Endothelial cell of umbilical vein (primary cell): ENCODE results near the gene KLC1. TPM values are rescaled to one million over a fixed set of nuclear protein-coding genes. Genes with fewer than 3 reads are reported as not detected.

Experiments used
- BruUV-seq: library from RNA; stranded (reverse); fragments of 400-500 nt; replicated peaks from 2 replicates; lab custom pipeline; 2021; lab: Mats Ljungman, UMichigan
- CTCF ChIA-PET: fragments of 300-600, 350-600 bp; sonication (Branson Sonifier 250); formaldehyde crosslinking; loops from one replicate; lab custom pipeline; 2021; ENCODE audit warnings: antibody characterized with exemption, inconsistent platforms; lab: Charles Lee
- POLR2A ChIA-PET: fragments of 300-600, 350-600 bp; sonication (Branson Sonifier 250); formaldehyde crosslinking; loops from one replicate; lab custom pipeline; 2021; ENCODE audit warnings: antibody characterized with exemption, inconsistent platforms; lab: Charles Lee
- DNase-seq: peaks from one replicate; pipeline ENCODE4 v3.0.0-alpha.2; 2011; ENCODE audit warnings: low read depth, low spot score
- FAIRE-seq: peaks from 2 replicates; lab custom pipeline; 2011; peaks lifted over from hg19 to GRCh38; lab: Jason Lieb, UNC
- H2AFZ ChIP-seq: 2 replicates; pipeline ENCODE4 v1.6.0; 2012; ENCODE audit warnings: low read depth, low read length, control low read depth, inconsistent platforms
- H3K27ac ChIP-seq: 2 replicates; pipeline ENCODE4 v1.5.1; 2011; ENCODE audit warnings: low read depth, mild to moderate bottlenecking, control low read depth, low read length, moderate library complexity; ENCODE audit not compliant: insufficient read depth
- H3K27me3 ChIP-seq, 2 experiments: 2 replicates each; pipeline versions ENCODE4 v1.6.0 to v1.6.1; 2011; ENCODE audit warnings: low read length in 2 of 2, mixed read lengths in 1 of 2; ENCODE audit not compliant: control insufficient read depth in 2 of 2, insufficient read depth in 2 of 2
- H3K36me3 ChIP-seq, 2 experiments: 2 replicates in 1 of 2; 3 replicates in 1 of 2; pipeline ENCODE4 v1.5.1; 2011; ENCODE audit warnings: low read length in 2 of 2, mild to moderate bottlenecking in 1 of 2, moderate library complexity in 1 of 2; ENCODE audit not compliant: control insufficient read depth in 2 of 2, insufficient read depth in 2 of 2; ENCODE audit errors: extremely low read depth in 1 of 2
- H3K4me1 ChIP-seq: 3 replicates; pipeline ENCODE4 v1.5.1; 2011; ENCODE audit warnings: mild to moderate bottlenecking, low read length; ENCODE audit not compliant: control insufficient read depth, insufficient read depth; ENCODE audit errors: extremely low read depth
- H3K4me2 ChIP-seq: 2 replicates; pipeline ENCODE4 v1.6.1; 2011; ENCODE audit warnings: low read length, control low read depth, mixed read lengths; ENCODE audit not compliant: insufficient read depth
- H3K4me3 ChIP-seq, 3 experiments: fragments of 200-600 bp in 1 of 3; sonication (generic), shearing (Covaris generic) in 1 of 3; replicated peaks in 1 of 3; 2 replicates each; pipeline ENCODE4 v1.5.1; 2011 to 2016; ENCODE audit warnings: control low read depth in 3 of 3, low read length in 3 of 3, mild to moderate bottlenecking in 2 of 3, inconsistent platforms in 1 of 3, low read depth in 1 of 3, moderate library complexity in 1 of 3; ENCODE audit not compliant: insufficient read depth in 1 of 3
- H3K79me2 ChIP-seq: 2 replicates; pipeline ENCODE4 v1.6.0; 2012; ENCODE audit warnings: low read length, inconsistent platforms; ENCODE audit not compliant: control insufficient read depth, insufficient read depth
- H3K9ac ChIP-seq: replicated peaks from 2 replicates; pipeline ENCODE3; 2011; ENCODE audit warnings: low read length, control low read depth; ENCODE audit not compliant: insufficient read depth; ENCODE audit errors: extremely low read depth
- H3K9me1 ChIP-seq: replicated peaks from 3 replicates; pipeline ENCODE4 v1.6.0; 2011; ENCODE audit warnings: mild to moderate bottlenecking, low read length; ENCODE audit not compliant: control insufficient read depth, insufficient read depth; ENCODE audit errors: extremely low read depth
- H3K9me3 ChIP-seq: replicated peaks from 2 replicates; pipeline ENCODE4 v1.5.1; 2012; ENCODE audit warnings: low read length, inconsistent platforms; ENCODE audit not compliant: control insufficient read depth, insufficient read depth
- H4K20me1 ChIP-seq: replicated peaks from 2 replicates; pipeline ENCODE3; 2011; ENCODE audit warnings: mild to moderate bottlenecking, low read length; ENCODE audit not compliant: control insufficient read depth, insufficient read depth; ENCODE audit errors: extremely low read depth
- CTCF ChIP-seq, 2 donors: IDR thresholded peaks; 1 replicate in 1 of 2; 2 replicates in 1 of 2; pipeline ENCODE4 v1.5.1; 2011; ENCODE audit warnings: low read length in 2 of 2, mild to moderate bottlenecking in 2 of 2, moderate library complexity in 2 of 2, control low read depth in 1 of 2, inconsistent platforms in 1 of 2, low read depth in 1 of 2; ENCODE audit not compliant: insufficient read depth in 1 of 2; ENCODE audit errors: extremely low read depth in 1 of 2
- EZH2 ChIP-seq: IDR thresholded peaks from 2 replicates; pipeline ENCODE4 v1.6.1; 2012; ENCODE audit warnings: borderline replicate concordance, low read depth, mild to moderate bottlenecking, moderate library complexity, low read length, inconsistent platforms; ENCODE audit not compliant: severe bottlenecking
- GATA2 ChIP-seq: IDR thresholded peaks from 2 replicates; pipeline ENCODE4 v1.7.0; 2011; ENCODE audit warnings: low read depth, mild to moderate bottlenecking, moderate library complexity, mixed read lengths, low read length; ENCODE audit not compliant: insufficient read length, insufficient read depth
- MAX ChIP-seq: IDR thresholded peaks from 2 replicates; pipeline ENCODE4 v1.6.1; 2011; ENCODE audit not compliant: insufficient read depth, insufficient read length
- MYC ChIP-seq: IDR thresholded peaks from one replicate; pipeline ENCODE4 v1.6.1; 2011; ENCODE audit warnings: mild to moderate bottlenecking, low read depth, low read length
- POLR2AphosphoS5 ChIP-seq: IDR thresholded peaks from 2 replicates; pipeline ENCODE4 v1.6.1; 2012; ENCODE audit warnings: low read depth, mild to moderate bottlenecking, control low read depth, low read length, moderate library complexity; ENCODE audit not compliant: insufficient read depth
- dilution Hi-C: fragments of 300-500 bp; cut with MboI; formaldehyde crosslinking; loops from one replicate; pipeline ENCODE4 v1.15.0; 2019; ENCODE audit warnings: low sequenced_read_pairs; ENCODE audit not compliant: extremely low pct_ligation_motif_present
- intact Hi-C: fragments of 100-400 bp; cut with micrococcal nuclease; formaldehyde crosslinking; loops from one replicate; pipeline ENCODE4 v1.10.0; 2022
- polyA plus RNA-seq, 4 experiments: library from polyadenylated mRNA; depleted of rRNA in 3 of 4; stranded (reverse) in 3 of 4; unstranded in 1 of 4; fragments of >200 nt; gene quantifications; 2 replicates each; pipeline versions ENCODE4 v1.2.1 to v1.2.3, GENCODE V29; 2011 to 2012; ENCODE audit warnings: missing spikeins in 1 of 4
- total RNA-seq: library from RNA; stranded (reverse); gene quantifications from 2 replicates; pipeline ENCODE4 v1.2.3, GENCODE V29; 2021

The KLC1 gene
- total and polyA plus RNA-seq, 2 donors (not counting 3 experiments of a cell fraction or from before 2014, with no cell fraction given) = 124 to 233 TPM

DNA sequence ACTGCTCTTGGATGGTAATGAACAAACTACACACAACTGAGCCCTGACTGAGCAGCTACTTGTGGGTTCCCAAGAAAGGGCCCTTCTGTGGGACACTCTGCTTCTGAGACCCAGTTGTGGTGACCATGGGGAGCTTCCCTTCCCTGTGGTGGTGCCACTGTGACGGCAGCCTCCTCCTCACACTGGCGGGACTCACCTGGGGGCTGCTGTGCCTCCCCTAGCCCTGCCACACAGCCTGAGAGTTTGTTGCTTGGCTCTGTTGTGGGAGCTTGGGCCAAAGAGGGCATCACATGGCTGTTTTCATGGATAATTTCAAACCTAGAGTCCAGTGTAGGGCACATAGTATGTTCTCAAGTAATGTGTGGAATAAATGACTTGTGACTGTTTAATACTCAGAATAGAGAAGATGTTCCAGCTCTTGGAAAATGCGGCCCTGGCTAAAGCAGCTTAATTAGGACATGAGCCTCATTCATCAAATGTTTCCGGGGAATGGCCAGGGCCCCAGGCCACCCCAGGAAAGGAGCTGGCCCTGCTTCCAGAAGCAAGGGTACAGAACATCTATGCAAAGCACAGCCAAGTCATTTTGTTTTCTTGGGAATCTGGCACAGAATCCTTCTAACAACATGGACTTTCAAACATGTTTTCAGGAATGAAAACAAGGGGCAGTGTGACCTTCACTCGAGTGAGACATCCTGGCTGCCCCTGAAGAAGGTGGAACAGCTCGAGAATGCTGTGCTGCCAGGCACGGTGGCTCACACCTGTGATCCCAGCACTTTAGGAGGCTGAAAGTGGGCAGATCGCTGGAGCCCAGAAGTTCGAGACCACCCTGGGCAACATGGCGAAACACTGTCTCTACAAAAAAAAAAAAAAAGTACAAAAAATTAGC is 107.8 kb downstream of the KLC1 start:
- no TSS peak for BruUV-seq
- intact Hi-C loops = no loop called here

More for the DNA sequence above, 107.8 kb downstream of the KLC1 start:
- H3K9me3 ChIP-seq = no peaks in the 10 kb centered on the region
- H3K36me3 ChIP-seq = peaks cover 0 to 38% of the 10 kb centered on the region in 2 experiments
- H3K4me1 ChIP-seq = peaks cover 11% of the 10 kb centered on the region
- FAIRE-seq (no peak), DNase-seq (no peak)
- H3K9me1 ChIP-seq = no peaks in the 10 kb centered on the region
- dilution Hi-C loops = no loop called here
- POLR2A ChIA-PET = no interaction called here
- no peaks in the 10 kb centered on the region for H3K27me3 ChIP-seq
- no peak overlapping the region for H3K4me3 ChIP-seq
- CTCF ChIA-PET = interaction anchor here (1.1 to 1.6 kb wide), 3 partner anchors 29 to 164 kb away, joined by 3 to 4 read pairs (median 3); no protein-coding TSS in a partner anchor
- no peak overlapping the region for H3K9ac ChIP-seq
- no peak overlapping the region for H3K27ac ChIP-seq
- TF ChIP-seq EZH2 (no peak), GATA2 (no peak), MAX (no peak), CTCF (IDR thresholded peaks at IDR 0.05; ENCODE audit: extremely low read depth in 1 of 2, insufficient read depth in 1 of 2, low read depth in 1 of 2, low read length in 2 of 2) (no peak), POLR2AphosphoS5 (no peak), MYC (no peak)
- no peak overlapping the region for H3K4me2 ChIP-seq
- H2AFZ ChIP-seq = no peak overlapping the region
- H4K20me1 ChIP-seq = no peaks in the 10 kb centered on the region
- H3K79me2 ChIP-seq = no peaks in the 10 kb centered on the region
